ENCODE results near the gene CLDN14. TPM values are rescaled to one million over a fixed set of nuclear protein-coding genes. Genes with fewer than 3 reads are reported as not detected.

The CLDN14 gene
- total RNA-seq, 2 experiments from 2014 or later, result not detected

GRCh38 chr21:36436829-36437744 lies 42.8 kb downstream of the CLDN14 start:
- H3K27me3 Mint-ChIP-seq, result peaks cover 28% of the 10 kb centered on the region
- POLR2A ChIA-PET, result no interaction called here
- no peak for TF ChIP-seq CTCF (IDR thresholded peaks at IDR 0.05)
- Histone ChIP-seq H3K27me3 (ENCODE audit: control insufficient read depth in 1 of 2, insufficient read depth in 2 of 2, low read length in 2 of 2) (no peaks in the 10 kb centered on the region), H3K4me3 (ENCODE audit: low read length) (no peak overlapping the region), H3K27ac (ENCODE audit: low read depth in 1 of 2, low read length in 2 of 2) (no peak overlapping the region), H3K4me1 (ENCODE audit: insufficient read depth, low read length) (no peaks in the 10 kb centered on the region), H3K36me3 (ENCODE audit: insufficient read depth, low read length) (no peaks in the 10 kb centered on the region), H3K9me3 (ENCODE audit: control insufficient read depth in 1 of 2, insufficient read depth in 1 of 2, low read length in 2 of 2) (peaks cover 0 to 6% of the 10 kb centered on the region in 2 experiments)
- ATAC-seq (ENCODE audit: poor library complexity) (no peak), DNase-seq (no peak)
- intact Hi-C loops (cut with DNase I, micrococcal nuclease), result no loop called here
- no peak overlapping the region for H3K27ac Mint-ChIP-seq
- no peaks in the 10 kb centered on the region for H3K36me3 Mint-ChIP-seq (ENCODE audit: low read depth)
- no peaks in the 10 kb centered on the region for H3K4me1 Mint-ChIP-seq (ENCODE audit: low read depth)
- H3K4me3 Mint-ChIP-seq, result no peak overlapping the region
- CTCF ChIA-PET, result no interaction called here
- no peaks in the 10 kb centered on the region for H3K9me3 Mint-ChIP-seq

GRCh38 chr21:36434144-36434543 lies 45.8 kb downstream of the CLDN14 start:
- TF ChIP-seq CTCF (IDR thresholded peaks at IDR 0.05), result no peak
- Mint-ChIP-seq H3K9me3 (no peaks in the 10 kb centered on the region), H3K4me1 (ENCODE audit: low read depth) (peaks cover 12% of the 10 kb centered on the region), H3K27me3 (peaks cover 36% of the 10 kb centered on the region), H3K36me3 (ENCODE audit: low read depth) (no peaks in the 10 kb centered on the region), H3K27ac (no peak overlapping the region), H3K4me3 (no peak overlapping the region)
- intact Hi-C loops (cut with DNase I, micrococcal nuclease), result no loop called here
- H3K27me3 ChIP-seq (ENCODE audit: control insufficient read depth in 1 of 2, insufficient read depth in 2 of 2, low read length in 2 of 2), result no peaks in the 10 kb centered on the region
- no peak overlapping the region for H3K27ac ChIP-seq (ENCODE audit: low read depth in 1 of 2, low read length in 2 of 2)
- POLR2A ChIA-PET, result no interaction called here
- H3K4me1 ChIP-seq (ENCODE audit: insufficient read depth, low read length), result peaks cover 8% of the 10 kb centered on the region
- ATAC-seq (ENCODE audit: poor library complexity) (no peak), DNase-seq (no peak)
- H3K36me3 ChIP-seq (ENCODE audit: insufficient read depth, low read length), result no peaks in the 10 kb centered on the region
- peaks cover 0 to 6% of the 10 kb centered on the region in 2 experiments for H3K9me3 ChIP-seq (ENCODE audit: control insufficient read depth in 1 of 2, insufficient read depth in 1 of 2, low read length in 2 of 2)
- CTCF ChIA-PET, result no interaction called here
- H3K4me3 ChIP-seq (ENCODE audit: low read length), result no peak overlapping the region

- no peaks in the 10 kb centered on the region for H3K36me3 Mint-ChIP-seq (ENCODE audit: low read depth)
- intact Hi-C loops (cut with DNase I, micrococcal nuclease), result no loop called here
- TF ChIP-seq CTCF (IDR thresholded peaks at IDR 0.05), result no peak
- peaks cover 36% of the 10 kb centered on the region for H3K27me3 Mint-ChIP-seq
- no peak overlapping the region for H3K27ac Mint-ChIP-seq
- Histone ChIP-seq H3K27ac (ENCODE audit: low read depth in 1 of 2, low read length in 2 of 2) (no peak overlapping the region), H3K4me1 (ENCODE audit: insufficient read depth, low read length) (peaks cover 8% of the 10 kb centered on the region), H3K36me3 (ENCODE audit: insufficient read depth, low read length) (no peaks in the 10 kb centered on the region), H3K9me3 (ENCODE audit: control insufficient read depth in 1 of 2, insufficient read depth in 1 of 2, low read length in 2 of 2) (peaks cover 0 to 6% of the 10 kb centered on the region in 2 experiments), H3K4me3 (ENCODE audit: low read length) (no peak overlapping the region), H3K27me3 (ENCODE audit: control insufficient read depth in 1 of 2, insufficient read depth in 2 of 2, low read length in 2 of 2) (no peaks in the 10 kb centered on the region)
- H3K4me1 Mint-ChIP-seq (ENCODE audit: low read depth), result peaks cover 12% of the 10 kb centered on the region
- ChIA-PET CTCF (no interaction called here), POLR2A (no interaction called here)
- DNase-seq (no peak), ATAC-seq (ENCODE audit: poor library complexity) (no peak)
- H3K9me3 Mint-ChIP-seq, result no peaks in the 10 kb centered on the region
- no peak overlapping the region for H3K4me3 Mint-ChIP-seq
These were observed 46.7 kb downstream of the CLDN14 start for GRCh38 chr21:36433059-36433709.

Data from CD4-positive, alpha-beta T cell (primary cell).